Esophagus (tissue), 2 donors: ENCODE measurements around the gene CALB2. TPM values are rescaled to one million over a fixed set of nuclear protein-coding genes. Genes with fewer than 3 reads are reported as not detected.

Source experiments
- H3K27ac ChIP-seq, 2 donors: one replicate each; pipeline ENCODE4 v1.5.1; 2013; ENCODE audit warnings: low read depth in 2 of 2, mild to moderate bottlenecking in 2 of 2, inconsistent platforms in 1 of 2, low read length in 1 of 2, moderate library complexity in 1 of 2
- H3K27me3 ChIP-seq, 2 donors: one replicate each; pipeline ENCODE4 v1.6.1; 2013; ENCODE audit warnings: low read length in 2 of 2, control low read depth in 1 of 2, mild to moderate bottlenecking in 1 of 2; ENCODE audit not compliant: insufficient read depth in 2 of 2, control insufficient read depth in 1 of 2
- H3K36me3 ChIP-seq, 2 donors: one replicate each; pipeline ENCODE4 v1.6.1; 2013; ENCODE audit warnings: low read length in 1 of 2; ENCODE audit not compliant: control insufficient read depth in 2 of 2, insufficient read depth in 2 of 2
- H3K4me1 ChIP-seq, 2 donors: one replicate each; pipeline ENCODE4 v1.6.1; 2013; ENCODE audit warnings: low read length in 1 of 2; ENCODE audit not compliant: control insufficient read depth in 2 of 2, insufficient read depth in 2 of 2
- H3K4me3 ChIP-seq, 2 donors: one replicate each; pipeline ENCODE4 v1.5.1; 2013; ENCODE audit warnings: low read length in 2 of 2, mild to moderate bottlenecking in 2 of 2, low read depth in 1 of 2, moderate library complexity in 1 of 2
- H3K9me3 ChIP-seq, 2 donors: one replicate each; pipeline ENCODE4 v1.6.1; 2013; ENCODE audit warnings: mild to moderate bottlenecking in 2 of 2, low read depth in 1 of 2, low read length in 1 of 2, moderate library complexity in 1 of 2; ENCODE audit not compliant: control insufficient read depth in 2 of 2, insufficient read depth in 1 of 2
- WGBS, 2 donors: extraction: QIAGEN DNeasy Blood & Tissue Kit; methylation state at CpG; one replicate each; pipeline ENCODE4 v1.1.7; 2013; 5-methylcytosine and 5-hydroxymethylcytosine counted together
- polyA plus RNA-seq, 2 donors: library from polyadenylated mRNA; stranded (reverse); fragments of 200-250 nt; gene quantifications; one replicate each; pipeline ENCODE4 v1.2.3, GENCODE V29; 2013
- donor health status: healthy with polysubstance abuse.
- donor health status: Bipolar disorder and iron deficiency.

The CALB2 gene
- polyA plus RNA-seq, 2 donors = 2.2 to 6.3 TPM

DNA sequence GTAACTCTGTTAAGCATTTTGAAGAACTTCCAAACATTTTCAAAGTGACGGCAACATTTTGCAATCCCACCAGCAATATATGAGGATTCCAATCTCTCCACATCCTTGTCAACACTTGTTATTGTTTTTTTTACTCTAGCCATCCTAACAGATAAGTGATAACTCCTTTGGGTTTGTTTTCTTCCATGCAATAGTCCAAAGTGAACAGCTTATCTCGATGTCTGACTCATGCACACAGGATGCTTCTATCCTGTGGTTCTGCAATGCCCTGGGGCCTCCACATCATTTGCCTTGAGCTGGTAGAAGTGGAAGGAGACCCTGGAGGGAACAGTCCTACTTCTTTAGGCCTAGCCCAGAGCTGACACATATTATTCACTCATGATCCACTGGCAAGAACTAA, 70.4 kb downstream of the CALB2 start:
- no peaks in the 10 kb centered on the region for H3K27me3 ChIP-seq
- 82 to 87% methylated on average over 2 of the region's 2 CpGs for whole genome bisulfite sequencing, 2 donors
- H3K27ac ChIP-seq = no peak overlapping the region
- H3K36me3 ChIP-seq = no peaks in the 10 kb centered on the region
- no peaks in the 10 kb centered on the region for H3K4me1 ChIP-seq
- no peak overlapping the region for H3K4me3 ChIP-seq
- H3K9me3 ChIP-seq = peaks cover 0 to 14% of the 10 kb centered on the region in 2 donors

DNA sequence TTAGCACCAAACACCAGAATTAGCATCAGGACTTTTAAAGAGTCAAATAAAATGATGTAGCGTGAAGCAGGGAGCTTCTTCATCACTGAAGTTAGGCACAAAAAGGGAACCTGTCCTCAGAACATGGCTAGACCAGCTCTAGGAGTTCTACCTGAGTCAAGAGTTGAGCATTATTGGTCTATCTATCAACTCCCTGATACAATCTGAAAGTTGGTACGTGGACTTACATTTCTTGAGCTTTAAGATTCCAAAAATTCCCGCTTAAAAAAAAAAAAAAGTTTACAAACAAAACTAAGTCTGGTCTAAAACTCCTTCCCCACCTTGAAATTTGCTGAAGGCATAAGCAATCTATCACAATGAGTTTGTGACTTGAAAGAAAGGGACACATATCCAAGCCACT, 71.1 kb downstream of the CALB2 start:
- 69 to 80% methylated on average over 3 of the region's 3 CpGs for WGBS, 2 donors
- Histone ChIP-seq H3K4me1 (no peaks in the 10 kb centered on the region), H3K27me3 (no peaks in the 10 kb centered on the region)

DNA sequence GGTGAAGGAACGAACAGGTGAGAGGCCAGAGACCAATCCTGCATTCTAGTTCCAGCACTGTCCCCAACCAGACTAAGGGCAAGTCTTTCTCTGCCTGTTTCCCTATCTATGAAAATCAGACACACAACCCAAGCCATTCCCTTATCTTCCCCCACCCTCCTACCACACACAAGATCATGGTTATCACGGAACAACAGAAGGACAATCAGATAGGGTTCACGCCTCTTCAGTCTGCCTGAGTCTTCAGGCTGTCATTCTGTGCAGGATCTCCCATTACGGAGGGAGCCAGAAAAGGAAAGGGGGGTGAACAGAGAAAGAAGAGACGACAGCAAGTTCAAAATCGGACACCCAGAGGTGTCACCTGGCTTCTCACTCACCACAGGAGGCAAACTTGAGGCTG, 72.2 kb downstream of the CALB2 start:
- Histone ChIP-seq H3K27me3 (no peaks in the 10 kb centered on the region), H3K36me3 (no peaks in the 10 kb centered on the region), H3K27ac (no peak overlapping the region), H3K4me3 (no peak overlapping the region), H3K9me3 (peaks cover 0 to 14% of the 10 kb centered on the region in 2 donors), H3K4me1 (no peaks in the 10 kb centered on the region)
- whole genome bisulfite sequencing, 2 donors = 68 to 75% methylated on average over 6 of the region's 6 CpGs

More for the DNA sequence above, 71.1 kb downstream of the CALB2 start:
- Histone ChIP-seq H3K9me3 (peaks cover 0 to 14% of the 10 kb centered on the region in 2 donors), H3K4me3 (no peak overlapping the region), H3K27ac (no peak overlapping the region), H3K36me3 (no peaks in the 10 kb centered on the region)

DNA sequence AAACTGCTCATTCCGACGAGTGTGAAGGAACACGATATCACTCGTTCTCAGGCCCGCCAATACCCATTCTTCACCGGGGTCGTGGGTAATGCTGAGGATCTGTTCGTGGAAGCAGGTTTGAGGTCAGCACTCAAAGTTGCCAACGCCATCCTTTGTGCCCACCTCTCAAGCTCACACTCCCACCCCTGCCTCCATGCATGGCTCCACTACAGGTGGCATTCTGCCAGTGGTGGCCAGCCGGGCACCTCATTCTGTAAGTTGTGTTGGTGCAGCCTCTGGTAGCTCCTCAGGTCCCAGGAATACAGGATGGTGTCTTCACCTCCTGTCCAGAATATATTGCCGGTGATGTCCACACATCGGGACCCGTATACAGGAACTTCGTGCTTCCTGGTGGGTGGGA, 72.7 kb downstream of the CALB2 start:
- Histone ChIP-seq H3K27ac (no peak overlapping the region), H3K9me3 (peaks cover 0 to 12% of the 10 kb centered on the region in 2 donors), H3K27me3 (no peaks in the 10 kb centered on the region), H3K36me3 (no peaks in the 10 kb centered on the region), H3K4me3 (no peak overlapping the region), H3K4me1 (no peaks in the 10 kb centered on the region)
- WGBS, 2 donors = 87 to 91% methylated on average over 14 of the region's 14 CpGs

DNA sequence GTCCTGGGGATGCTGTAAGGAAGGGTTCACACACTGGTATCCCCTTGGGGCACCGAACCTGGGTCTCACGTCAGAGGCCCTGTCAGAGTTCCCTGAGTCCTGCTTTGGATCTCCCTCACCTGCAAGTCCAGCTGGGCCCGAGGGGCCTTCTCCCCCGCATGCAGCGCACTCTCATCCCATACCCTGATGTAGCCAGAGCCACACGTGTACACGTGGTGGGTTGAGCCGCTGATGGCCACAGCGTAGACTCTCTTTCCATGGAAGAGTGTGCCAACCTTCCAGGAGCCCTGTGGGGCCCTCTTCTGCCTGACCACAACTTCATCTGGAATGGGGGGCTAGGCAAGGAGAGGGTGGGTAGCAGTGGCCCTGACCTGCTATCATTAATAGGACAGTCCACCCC, 73.5 kb downstream of the CALB2 start:
- Histone ChIP-seq H3K27me3 (no peaks in the 10 kb centered on the region), H3K9me3 (peaks cover 0 to 11% of the 10 kb centered on the region in 2 donors), H3K27ac (no peak overlapping the region), H3K4me3 (no peak overlapping the region), H3K36me3 (no peaks in the 10 kb centered on the region), H3K4me1 (no peaks in the 10 kb centered on the region)
- WGBS, 2 donors = 91 to 92% methylated on average over 9 of the region's 9 CpGs

DNA sequence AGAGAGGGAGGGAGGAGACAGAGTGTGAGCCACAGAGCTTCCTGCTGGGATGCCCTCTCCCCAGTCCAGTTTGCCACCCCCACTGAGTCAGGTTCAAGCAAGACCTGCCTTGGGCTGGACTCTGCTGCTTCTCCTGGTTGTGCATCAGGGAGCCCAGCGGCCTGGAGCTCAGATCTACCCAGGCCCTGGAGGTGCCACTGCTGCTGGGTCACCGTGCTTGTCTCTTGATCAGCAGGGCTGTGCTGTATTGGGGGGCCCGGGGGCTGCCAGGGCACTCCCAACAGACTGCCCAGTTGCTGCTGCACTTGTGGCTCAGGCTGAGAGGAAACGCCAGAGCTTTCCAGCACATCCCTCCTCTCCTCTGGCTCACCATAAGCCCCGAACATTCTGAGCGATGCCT, 74.4 kb downstream of the CALB2 start:
- no peak overlapping the region for H3K4me3 ChIP-seq
- peaks cover 0 to 11% of the 10 kb centered on the region in 2 donors for H3K9me3 ChIP-seq
- H3K4me1 ChIP-seq = no peaks in the 10 kb centered on the region
- no peaks in the 10 kb centered on the region for H3K36me3 ChIP-seq
- no peak overlapping the region for H3K27ac ChIP-seq
- no peaks in the 10 kb centered on the region for H3K27me3 ChIP-seq
- WGBS, 2 donors = 68 to 80% methylated on average over 6 of the region's 6 CpGs

DNA sequence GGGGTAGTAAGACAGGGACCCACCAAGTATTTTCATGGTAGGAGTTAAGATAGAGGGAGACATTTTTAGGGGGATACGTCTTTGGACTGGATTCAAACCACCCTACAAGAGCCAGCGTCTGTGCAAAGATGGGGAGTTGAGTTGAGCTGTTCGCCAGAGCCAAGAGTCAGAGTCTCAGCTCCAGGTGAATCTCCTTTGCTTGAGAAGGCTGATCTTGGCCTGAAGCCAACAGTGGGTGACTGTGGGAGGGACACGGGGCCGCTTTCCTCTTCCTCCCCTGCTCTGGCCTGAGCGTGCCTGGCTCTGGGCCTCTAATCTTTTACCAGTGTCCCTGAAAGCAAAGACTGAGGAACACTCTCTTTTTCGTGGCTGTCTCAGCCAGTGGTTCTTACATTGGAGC, 78.0 kb downstream of the CALB2 start:
- Histone ChIP-seq H3K27me3 (no peaks in the 10 kb centered on the region), H3K4me3 (no peak overlapping the region), H3K27ac (no peak overlapping the region), H3K36me3 (no peaks in the 10 kb centered on the region), H3K9me3 (peaks cover 5 to 6% of the 10 kb centered on the region in 2 donors), H3K4me1 (no peaks in the 10 kb centered on the region)
- 77 to 79% methylated on average over 7 of the region's 7 CpGs for WGBS, 2 donors

DNA sequence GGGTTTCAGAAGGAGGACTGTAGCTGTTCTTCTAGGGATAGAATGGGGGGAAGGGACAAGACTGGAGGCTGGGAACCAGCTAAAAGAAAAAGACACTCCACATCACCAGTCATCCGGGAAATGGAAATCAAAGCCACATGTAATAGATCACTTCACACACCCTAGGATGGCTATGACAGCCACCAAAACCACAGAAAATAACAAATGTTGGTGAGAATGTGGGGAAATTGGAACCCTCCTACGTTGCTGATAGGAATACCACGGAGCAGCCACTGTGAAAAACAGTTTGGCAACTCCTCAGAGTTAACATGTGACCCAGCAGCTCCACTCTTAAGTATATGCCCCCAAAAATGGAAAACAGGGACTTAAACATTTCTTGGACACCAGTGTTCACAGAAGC, 81.0 kb downstream of the CALB2 start:
- H3K27ac ChIP-seq = no peak overlapping the region
- H3K36me3 ChIP-seq = no peaks in the 10 kb centered on the region
- H3K9me3 ChIP-seq = peaks cover 12 to 24% of the 10 kb centered on the region in 2 donors
- 44 to 55% methylated on average over 3 of the region's 3 CpGs for WGBS, 2 donors
- H3K4me3 ChIP-seq = no peak overlapping the region
- no peaks in the 10 kb centered on the region for H3K4me1 ChIP-seq
- H3K27me3 ChIP-seq = no peaks in the 10 kb centered on the region

Other genes with a start within 250 kb of the CALB2 start
- gene HYDIN, start 128.0 kb upstream of the CALB2 start, polyA plus RNA-seq = under 1 TPM; 0.02 to 0.20 TPM
- gene CMTR2, start 69.3 kb upstream of the CALB2 start, polyA plus RNA-seq = 1 to 10 TPM; 8.8 to 9.8 TPM
- not detected for gene TLE7, start 83.3 kb downstream of the CALB2 start, polyA plus RNA-seq
- gene ZNF23, start 103.5 kb downstream of the CALB2 start, polyA plus RNA-seq = 1 to 10 TPM; 3.3 to 8.1 TPM
- 1 to 10 TPM; 1.1 to 1.4 TPM for gene ZNF19, start 130.6 kb downstream of the CALB2 start, polyA plus RNA-seq
- under 1 TPM in 1 of 2 donors, not detected in 1; 0.01 TPM for gene CHST4, start 167.7 kb downstream of the CALB2 start, polyA plus RNA-seq
- not detected for gene TAT, start 218.4 kb downstream of the CALB2 start, polyA plus RNA-seq